K562 (cell line): ENCODE results near the gene EFEMP2. TPM values are rescaled to one million over a fixed set of nuclear protein-coding genes. Genes with fewer than 3 reads are reported as not detected.
A peak's percentile ranks its signal among the peaks of the same experiment; 100 is the strongest.

Experiments used
- MGA ChIP-seq: fragments of 450-650 bp; IDR thresholded peaks from 2 replicates; pipeline ENCODE4 v1.6.1; 2016; ENCODE audit warnings: mild to moderate bottlenecking, moderate library complexity
- MYBL2 ChIP-seq, 2 experiments: fragments of 450-650 bp in 1 of 2; sonication (generic) in 1 of 2; formaldehyde crosslinking in 1 of 2; IDR thresholded peaks; 2 replicates each; pipeline versions ENCODE4 v1.6.1 to v1.8.1; 2017 to 2022; ENCODE audit warnings: borderline replicate concordance in 1 of 2, inconsistent platforms in 1 of 2, low read depth in 1 of 2, mild to moderate bottlenecking in 1 of 2, missing genetic modification reagents in 1 of 2, moderate library complexity in 1 of 2
- NKRF ChIP-seq: fragments of 450-650 bp; IDR thresholded peaks from 2 replicates; pipeline ENCODE4 v1.6.1; 2016; ENCODE audit warnings: borderline replicate concordance
- NR0B1 ChIP-seq: fragments of 450-650 bp; IDR thresholded peaks from one replicate; pipeline ENCODE4 v1.6.1; 2018; ENCODE audit warnings: mild to moderate bottlenecking, moderate library complexity; ENCODE audit not compliant: partially characterized antibody
- SIN3B ChIP-seq: fragments of 450-650 bp; IDR thresholded peaks from 2 replicates; pipeline ENCODE4 v1.6.1; 2017; ENCODE audit warnings: low read depth, mild to moderate bottlenecking, moderate library complexity
- SNRNP70 ChIP-seq: fragments of 200-400 bp; formaldehyde crosslinking; optimal IDR thresholded peaks from 2 replicates; pipeline ENCODE3; 2017; ENCODE audit warnings: low read depth, low read length
- ZNF232 ChIP-seq: sonication (generic); formaldehyde crosslinking; IDR thresholded peaks from 2 replicates; pipeline ENCODE4 v1.8.0; 2022; ENCODE audit warnings: mild to moderate bottlenecking, missing genetic modification reagents
- ZNF354B ChIP-seq: fragments of 250-450 bp; sonication (Bioruptor Pico); IDR thresholded peaks from 2 replicates; pipeline ENCODE4 v1.4.0; 2020
- polyA plus RNA-seq, 8 experiments: library from polyadenylated mRNA; depleted of rRNA in 4 of 8; stranded (reverse) in 5 of 8; unstranded in 3 of 8; fragments of >200 nt; fragmentation: Nextera tagmentation in 2 of 8; fragmentation: Illumina TruSeq in 1 of 8; extraction: Ambion mirVana in 2 of 8; extraction: Trizol in 1 of 8; gene quantifications; 2 replicates each; pipeline versions ENCODE4 v1.2.1 to v1.2.3, GENCODE V29; 2011 to 2014; ENCODE audit warnings: inconsistent platforms in 1 of 8, missing spikeins in 1 of 8
- total RNA-seq, 7 experiments: library from RNA; depleted of rRNA in 6 of 7; stranded (reverse); fragments of >200 nt in 6 of 7; fragmentation: Illumina TruSeq in 2 of 7; extraction: Trizol in 2 of 7; gene quantifications; 2 replicates each; pipeline versions ENCODE4 v1.2.1 to v1.2.3, GENCODE V29; 2011 to 2021; ENCODE audit warnings: low replicate concordance in 1 of 7

The EFEMP2 gene
- total and polyA plus RNA-seq, 9 of the 15 experiments (the other 6 are each of a cell fraction or from before 2014, with no cell fraction given) = 0.07 to 2.9 (median 0.69) TPM; not detected in 1

GRCh38 chr11:65911682-65912568 lies 39.3 kb upstream of the EFEMP2 start (continued):
- TF ChIP-seq MGA = peak; percentile 66
- no peak for TF ChIP-seq SIN3B
- no peak for TF ChIP-seq MYBL2 (IDR thresholded peaks at IDR 0.05; ENCODE audit: low read depth)
- TF ChIP-seq MYBL2 (CRISPR knock-in tag; IDR thresholded peaks at IDR 0.05; ENCODE audit: borderline replicate concordance) = no peak
- no peak for TF ChIP-seq NKRF
- no peak for TF ChIP-seq SNRNP70
- TF ChIP-seq ZNF232 (CRISPR knock-in tag) = no peak
- TF ChIP-seq ZNF354B (CRISPR knock-in tag) = no peak
- TF ChIP-seq NR0B1 = no peak
